Stimulated activated CD4-positive, alpha-beta T cell treated with anti-CD3 and anti-CD28 coated beads, Interleukin-12 subunit alpha, Interleukin-12 subunit beta, amount 100 ng/mL, for 4 hours (primary cell): ENCODE results near the gene OLA1.

ENCODE experiments used
- DNase-seq: peaks from one replicate; pipeline ENCODE4 v3.0.0-alpha.2; 2020

Gene OLA1

DNA sequence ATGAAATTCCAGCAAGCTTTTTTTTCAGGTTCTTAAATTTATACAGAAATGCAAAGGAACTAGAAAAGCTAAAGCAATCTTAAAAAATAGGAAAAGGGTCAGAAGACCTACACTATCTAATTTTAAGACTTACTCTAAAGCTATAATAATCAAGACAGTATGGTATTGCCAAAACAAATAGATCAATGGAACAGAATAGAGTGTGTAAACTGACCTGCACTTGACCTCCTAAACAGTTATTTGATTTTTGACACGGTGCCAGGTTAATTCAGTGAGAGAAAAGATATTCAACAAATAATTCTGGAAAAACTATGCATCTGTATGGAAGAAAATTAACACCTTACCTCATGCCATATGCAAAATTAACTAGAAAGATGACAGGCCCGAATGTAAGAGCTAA lies 73.6 kb downstream of the OLA1 start:
- no peak for DNase-seq

DNA sequence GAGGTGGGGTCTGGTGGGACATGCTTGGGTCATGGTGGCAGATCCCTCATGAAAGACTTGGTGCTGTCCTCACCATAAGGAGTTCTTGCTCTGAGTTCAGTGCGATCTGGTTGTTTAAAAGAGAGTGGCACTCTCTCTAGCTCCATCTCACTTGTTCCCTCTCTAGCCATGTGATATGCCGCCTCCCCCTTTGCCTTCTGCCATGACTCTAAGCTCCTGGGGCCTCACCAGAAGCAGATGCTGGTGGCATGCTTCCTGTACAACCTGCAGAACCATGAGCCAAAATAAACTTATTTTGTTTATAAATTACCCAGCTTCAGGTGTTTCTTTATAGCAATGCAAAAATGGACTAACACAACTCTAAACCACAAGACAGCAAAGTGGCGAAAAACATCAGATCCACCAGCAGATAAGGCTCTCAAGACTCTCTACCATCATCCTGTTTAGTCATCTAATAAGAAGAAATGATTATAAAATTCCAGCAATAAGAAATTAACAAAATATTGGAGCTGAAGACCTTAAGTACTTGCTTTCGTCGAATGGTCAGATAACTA lies 75.5 kb downstream of the OLA1 start:
- DNase-seq: no peak

DNA sequence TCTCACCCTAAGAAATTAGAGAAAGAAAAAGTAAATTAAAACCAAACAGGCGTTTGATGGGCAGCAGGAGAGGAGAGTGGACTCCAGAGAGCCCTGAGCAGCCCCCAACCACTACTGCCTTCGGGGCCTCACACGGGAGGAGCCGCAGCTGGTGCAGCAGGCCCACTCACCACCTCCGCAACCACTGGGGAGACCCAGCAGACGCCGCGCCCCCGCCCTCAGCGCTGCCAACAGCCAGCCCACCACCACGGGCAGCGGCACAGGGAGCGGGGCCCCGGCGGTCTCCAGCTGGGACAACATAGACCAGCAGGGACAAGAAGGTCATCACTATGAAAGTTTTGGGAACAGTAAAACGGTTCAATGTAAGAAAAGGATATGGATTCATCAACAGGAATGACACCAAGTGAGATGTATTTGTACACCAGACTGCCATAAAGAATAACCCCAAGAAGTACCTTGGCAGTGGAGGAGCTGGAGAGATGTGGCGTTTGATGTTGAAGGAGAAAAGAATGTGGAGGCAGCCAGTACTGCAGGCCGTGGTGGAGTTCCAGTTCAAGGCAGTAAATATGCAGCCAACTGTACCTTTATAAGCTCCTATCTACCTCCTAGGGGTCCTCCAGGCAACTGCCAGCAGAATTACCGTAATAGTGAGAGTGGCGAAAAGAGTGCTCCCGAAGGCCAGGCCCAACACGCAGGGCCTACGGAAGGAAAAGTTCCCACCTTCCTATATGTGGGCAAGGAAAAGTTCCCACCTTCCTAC lies 76.5 kb downstream of the OLA1 start:
- no peak for DNase-seq

- no peak for DNase-seq
Observed at GRCh38 chr2:174169372-174169771, 79.0 kb downstream of the OLA1 start.

GRCh38 chr2:174166261-174166660 lies 82.1 kb downstream of the OLA1 start:
- no peak for DNase-seq

GRCh38 chr2:174161490-174161889 lies 86.8 kb downstream of the OLA1 start:
- no peak for DNase-seq

DNA sequence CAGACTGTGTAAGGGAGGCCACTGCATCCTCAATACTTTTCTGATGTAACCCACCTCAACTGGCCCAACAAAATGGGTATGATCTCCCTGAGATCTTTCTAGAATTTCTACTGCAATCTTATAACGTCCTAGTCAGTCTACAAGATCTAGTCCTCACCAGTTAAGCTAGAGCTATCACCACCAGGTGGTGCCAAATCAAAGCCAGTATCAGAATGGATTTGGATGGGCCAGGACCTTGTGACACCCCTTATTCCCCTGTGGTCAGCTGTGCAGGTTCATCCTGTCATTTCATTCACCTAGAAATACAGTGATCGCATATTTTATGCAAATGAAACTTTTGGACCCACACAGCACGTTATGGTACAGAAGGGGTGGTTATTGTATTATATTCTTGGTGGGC lies 90.3 kb downstream of the OLA1 start:
- peak; percentile 12 for DNase-seq

DNA sequence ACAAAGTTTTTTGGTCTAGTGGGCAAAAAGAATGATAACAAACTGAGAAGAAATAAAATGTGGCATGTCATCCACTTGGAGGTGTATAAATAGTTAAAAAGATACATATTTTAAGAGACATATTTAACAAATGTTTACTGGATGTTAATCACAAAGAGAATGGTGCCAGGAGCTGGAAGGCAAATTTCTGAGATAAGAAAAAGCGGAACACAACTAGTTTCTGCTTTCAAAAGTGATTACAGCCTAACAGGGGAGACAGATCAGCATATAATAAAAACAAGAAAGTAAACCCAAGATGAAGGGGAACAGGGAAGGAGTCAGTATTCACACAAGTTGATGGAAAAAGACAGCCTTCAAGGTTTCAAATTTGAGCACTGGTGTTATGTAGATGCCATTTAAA lies 91.3 kb downstream of the OLA1 start:
- no peak for DNase-seq

DNA sequence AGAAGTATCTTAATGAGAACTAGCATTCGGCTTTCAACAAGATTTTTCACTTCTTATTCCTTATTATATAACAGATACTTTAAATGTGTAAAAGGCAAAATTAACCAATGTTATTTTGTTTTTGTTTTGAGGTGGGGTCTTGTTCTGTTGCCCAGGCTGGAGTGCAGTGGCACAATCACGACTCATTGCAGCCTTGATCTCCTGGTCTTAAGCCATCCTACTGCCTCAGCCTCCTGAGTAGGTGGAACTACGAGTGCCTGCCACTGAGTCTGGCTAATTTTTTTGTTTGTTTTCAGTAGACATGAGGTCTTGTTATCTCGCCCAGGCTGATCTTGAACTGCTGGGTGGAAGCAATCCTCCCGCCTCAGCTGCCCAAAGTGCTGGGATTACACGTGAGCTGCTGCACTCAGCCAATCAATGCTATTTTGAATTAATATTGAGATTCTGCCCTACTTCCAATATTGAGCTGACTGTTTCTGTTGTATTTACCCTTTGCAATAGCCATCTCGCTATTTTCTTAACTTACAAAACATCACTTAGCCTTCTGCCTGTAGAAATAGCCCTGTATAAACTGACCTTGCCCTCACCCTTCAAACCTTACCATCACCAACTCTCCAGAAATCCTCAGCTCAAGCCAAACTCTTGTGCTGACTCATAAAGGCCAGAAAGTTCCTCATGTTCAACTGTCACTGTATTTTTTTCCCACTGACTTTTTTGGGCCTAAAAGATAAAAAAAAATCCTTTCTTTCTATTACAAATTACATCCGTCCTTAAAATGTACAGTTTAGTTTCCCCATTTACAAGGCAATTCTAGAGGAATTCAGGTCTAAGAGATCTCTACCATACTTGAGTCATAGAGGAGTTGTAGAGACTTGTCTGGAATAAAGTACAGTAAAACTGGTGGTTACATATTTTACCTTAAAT lies 94.3 kb downstream of the OLA1 start:
- DNase-seq: no peak

DNA sequence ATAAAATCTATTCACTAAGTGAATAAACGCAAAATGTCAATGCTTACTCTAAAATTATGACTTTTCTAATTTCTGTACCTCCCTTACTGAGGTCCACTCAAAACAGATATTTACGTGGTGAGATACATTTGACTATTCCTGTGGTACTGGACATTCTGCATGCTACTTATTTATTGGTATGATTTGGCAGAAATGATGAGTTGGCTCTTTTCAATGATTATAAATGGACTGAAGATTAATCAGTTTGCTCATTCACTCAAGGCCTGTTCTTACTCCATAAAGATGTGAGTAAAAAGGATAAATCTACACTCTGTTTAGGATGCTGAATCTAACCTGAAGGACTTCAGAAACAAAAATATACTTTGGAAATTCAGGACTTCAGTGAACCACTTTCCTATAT lies 98.8 kb downstream of the OLA1 start:
- no peak for DNase-seq

- DNase-seq: no peak
Observed at GRCh38 chr2:174148833-174149232, 99.5 kb downstream of the OLA1 start.

- DNase-seq: no peak
Observed at GRCh38 chr2:174145827-174146226, 102.5 kb downstream of the OLA1 start.

- DNase-seq: no peak
Observed at GRCh38 chr2:174142290-174142689, 106.0 kb downstream of the OLA1 start.

DNA sequence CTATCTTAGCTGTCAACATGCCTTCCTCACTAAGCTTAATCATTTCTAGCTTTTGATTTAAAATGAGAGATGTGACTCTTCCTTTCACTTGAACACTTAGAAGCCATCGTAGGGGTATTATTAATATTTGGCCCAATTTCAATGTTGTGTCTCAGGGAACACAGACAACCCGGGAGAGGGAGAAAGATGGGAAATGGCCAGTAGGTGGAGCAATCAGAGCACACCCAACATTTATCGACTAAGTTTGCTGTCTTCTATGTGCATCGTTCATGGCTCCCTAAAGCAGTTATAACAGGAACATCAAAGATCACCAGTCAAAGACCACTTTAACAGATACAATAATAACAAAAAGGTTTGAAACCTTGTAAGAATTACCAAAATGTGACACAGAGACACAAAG lies 110.2 kb downstream of the OLA1 start:
- DNase-seq: no peak

GRCh38 chr2:174135981-174136380 lies 112.4 kb downstream of the OLA1 start:
- DNase-seq: no peak

GRCh38 chr2:174125090-174125489 lies 123.2 kb downstream of the OLA1 start:
- no peak for DNase-seq

DNA sequence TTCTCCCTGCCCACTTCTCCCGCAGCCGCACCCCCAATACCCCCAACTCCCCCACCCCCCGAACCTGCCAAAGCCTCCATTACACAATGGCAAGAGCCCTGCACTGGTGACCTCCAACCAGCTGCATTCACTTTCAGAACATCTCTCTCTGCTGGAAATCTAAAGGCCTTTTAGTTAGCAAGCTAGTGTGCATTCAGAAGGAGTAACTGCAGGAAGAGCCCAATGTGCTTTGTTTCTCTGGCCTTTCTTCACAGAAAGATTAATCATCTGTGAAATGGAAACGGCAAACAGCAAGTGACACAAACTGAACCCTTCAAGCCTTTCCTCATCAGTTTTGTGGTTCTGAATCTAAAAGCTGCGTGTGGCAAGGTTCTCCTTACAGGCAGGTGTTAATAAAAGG lies 124.2 kb downstream of the OLA1 start:
- DNase-seq: no peak

GRCh38 chr2:174122185-174122584 lies 126.1 kb downstream of the OLA1 start:
- no peak for DNase-seq

- no peak for DNase-seq
Observed at GRCh38 chr2:174121612-174122011, 126.7 kb downstream of the OLA1 start.

DNA sequence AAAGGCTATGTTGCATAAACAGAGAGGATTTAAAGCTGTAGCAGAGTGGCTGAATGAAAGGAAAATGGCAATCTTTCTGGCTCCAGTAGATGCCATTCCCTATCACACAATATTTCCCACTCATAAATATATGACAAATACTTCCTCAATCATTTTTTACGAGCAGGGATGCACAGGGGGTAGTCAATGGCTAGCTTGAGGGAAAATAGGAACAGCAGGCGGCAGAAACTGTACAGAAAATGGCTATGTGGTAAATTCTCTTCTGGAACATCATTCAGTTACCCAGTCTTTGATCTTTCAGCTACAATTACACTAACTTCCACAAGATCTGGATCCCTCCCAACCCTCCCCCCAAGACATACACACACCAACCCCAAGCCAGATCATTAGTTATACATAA lies 127.2 kb downstream of the OLA1 start:
- no peak for DNase-seq

- DNase-seq: peak; percentile 10
Observed at GRCh38 chr2:174120346-174120745, 128.0 kb downstream of the OLA1 start.

- no peak for DNase-seq
Observed at GRCh38 chr2:174117951-174118930, 130.1 kb downstream of the OLA1 start.

DNA sequence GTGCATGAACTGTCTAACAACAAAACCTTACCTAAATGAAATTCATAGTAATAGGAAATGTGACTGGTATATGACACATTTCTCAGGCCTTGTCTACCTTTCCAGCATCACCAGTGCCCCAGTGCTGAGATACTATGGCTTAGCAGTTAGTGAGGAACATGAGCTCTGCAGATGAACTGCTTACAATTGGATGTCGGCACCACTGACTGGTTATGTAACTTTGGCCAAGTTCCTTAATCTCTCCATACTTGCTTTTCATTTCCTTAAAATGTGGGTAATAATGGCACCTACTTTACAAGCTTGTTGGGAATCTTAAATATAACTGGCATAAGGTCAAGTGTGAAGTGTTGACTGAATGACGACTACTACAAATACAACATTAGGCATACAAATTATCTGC lies 136.3 kb downstream of the OLA1 start:
- DNase-seq: no peak
